RPMI7951 (cell line): ENCODE measurements around the gene FAU. TPM values are rescaled to one million over a fixed set of nuclear protein-coding genes. Genes with fewer than 3 reads are reported as not detected.
"Not testable (repeated sequence)": the region's sequence is repeated elsewhere in the genome, so short reads cannot be mapped to it uniquely, and the experiment has no call there.

ENCODE experiments used
- DNase-seq: peaks from one replicate; pipeline ENCODE4 v3.0.0-alpha.2; 2012; ENCODE audit warnings: low read depth
- total RNA-seq: library from RNA; depleted of rRNA; stranded (reverse); fragments of >200 nt; shearing (Covaris generic); gene quantifications from 2 replicates; pipeline ENCODE4 v1.2.3, GENCODE V29; 2014

FAU gene
- total RNA-seq, 1 experiment from 2014 or later = 366 TPM

- no peak for DNase-seq
Observed at GRCh38 chr11:65121447-65121864, 478 bp downstream of the FAU start.

GRCh38 chr11:65120831-65121230 is 1.1 kb downstream of the FAU start:
- no peak for DNase-seq

- DNase-seq = no peak
Observed at GRCh38 chr11:65119670-65119995, 2.3 kb downstream of the FAU start.

- DNase-seq = not testable (repeated sequence)
Observed at GRCh38 chr11:65118891-65119669, 2.9 kb downstream of the FAU start.

DNA sequence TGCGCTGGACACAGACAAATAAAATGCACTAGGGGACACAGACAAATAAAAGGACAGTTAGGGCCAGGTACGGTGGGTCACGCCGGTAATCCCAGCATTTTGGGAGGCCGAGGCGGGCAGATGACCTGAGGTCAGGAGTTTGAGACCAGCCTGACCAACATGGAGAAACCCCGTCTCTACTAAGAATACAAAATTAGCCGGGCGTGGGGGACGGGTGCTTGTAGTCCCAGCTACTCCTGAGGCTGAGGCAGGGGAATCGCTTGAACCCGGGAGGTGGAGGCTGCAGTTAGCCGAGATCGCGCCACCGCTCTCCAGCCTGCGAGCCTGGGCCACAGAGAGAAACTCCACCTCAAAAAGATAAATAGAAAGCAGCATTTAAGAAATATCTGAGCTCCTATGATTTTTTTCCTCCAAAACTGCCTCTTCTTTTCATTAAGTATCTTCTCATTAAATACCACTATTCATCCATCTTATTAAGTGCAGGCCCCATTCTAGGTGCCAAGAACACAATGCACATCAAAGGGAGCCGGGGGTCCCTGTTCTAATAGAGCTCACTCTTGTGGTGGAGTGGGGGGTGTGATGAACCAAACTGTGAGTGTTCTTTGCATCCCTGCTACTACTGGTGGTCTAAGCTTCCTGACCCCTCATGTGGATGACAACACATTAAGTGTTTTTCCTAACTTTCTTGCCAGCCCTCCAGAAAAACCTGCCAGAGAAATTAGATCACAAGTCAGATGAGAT is 3.7 kb downstream of the FAU start:
- DNase-seq = no peak

DNA sequence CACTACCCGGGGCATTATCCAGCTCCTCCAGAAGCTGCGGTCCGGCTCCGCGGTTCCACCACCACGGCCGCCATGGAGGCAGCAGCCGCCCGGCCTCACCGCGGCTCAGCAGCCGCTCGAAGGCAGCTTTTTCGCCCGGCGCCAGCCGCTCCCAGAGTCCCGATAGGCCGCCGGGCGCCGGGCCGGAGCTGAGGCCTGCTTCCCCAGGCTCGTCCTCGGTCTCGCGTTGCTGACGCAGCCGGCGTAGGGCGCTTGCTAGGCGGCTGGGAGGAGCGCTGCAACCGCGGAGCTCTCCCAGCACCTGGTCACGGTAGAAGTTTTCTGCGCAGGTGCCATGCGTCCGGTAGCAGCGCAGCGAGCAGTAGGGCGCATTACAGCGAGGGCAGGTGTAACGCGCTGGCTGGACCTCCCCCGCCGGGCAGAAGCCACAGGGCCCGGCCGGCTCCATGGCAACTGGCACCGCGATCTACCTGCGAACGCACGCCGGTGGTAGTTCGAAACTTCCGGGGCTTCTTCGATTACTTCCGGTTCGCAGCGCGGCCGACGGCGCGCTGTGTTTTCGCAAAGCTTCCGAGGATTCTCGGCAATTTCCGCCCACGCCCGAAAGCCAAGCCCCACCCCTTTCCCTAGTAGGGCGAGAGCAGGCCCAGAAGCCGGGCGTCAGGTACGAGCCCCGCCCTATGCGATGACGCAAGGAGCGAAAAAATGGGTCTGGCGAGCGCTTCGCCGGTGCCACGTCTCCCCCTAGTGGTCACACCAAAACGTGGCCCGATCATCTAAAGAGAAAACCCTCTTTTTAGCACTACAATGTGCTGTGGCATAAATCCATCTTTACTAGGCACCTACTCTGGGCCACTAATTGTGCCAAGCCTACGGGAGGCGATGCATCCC is 4.5 kb downstream of the FAU start, which contains the start of gene ZNHIT2:
Gene ZNHIT2 (minus strand): TSS at position 496 of the 891 bp plus-strand sequence. CDS start 48 bp downstream, at position 448.
- DNase-seq = peak; percentile 97

- DNase-seq = peak; percentile 47
Observed at GRCh38 chr11:65116370-65117205, 5.3 kb downstream of the FAU start.

DNA sequence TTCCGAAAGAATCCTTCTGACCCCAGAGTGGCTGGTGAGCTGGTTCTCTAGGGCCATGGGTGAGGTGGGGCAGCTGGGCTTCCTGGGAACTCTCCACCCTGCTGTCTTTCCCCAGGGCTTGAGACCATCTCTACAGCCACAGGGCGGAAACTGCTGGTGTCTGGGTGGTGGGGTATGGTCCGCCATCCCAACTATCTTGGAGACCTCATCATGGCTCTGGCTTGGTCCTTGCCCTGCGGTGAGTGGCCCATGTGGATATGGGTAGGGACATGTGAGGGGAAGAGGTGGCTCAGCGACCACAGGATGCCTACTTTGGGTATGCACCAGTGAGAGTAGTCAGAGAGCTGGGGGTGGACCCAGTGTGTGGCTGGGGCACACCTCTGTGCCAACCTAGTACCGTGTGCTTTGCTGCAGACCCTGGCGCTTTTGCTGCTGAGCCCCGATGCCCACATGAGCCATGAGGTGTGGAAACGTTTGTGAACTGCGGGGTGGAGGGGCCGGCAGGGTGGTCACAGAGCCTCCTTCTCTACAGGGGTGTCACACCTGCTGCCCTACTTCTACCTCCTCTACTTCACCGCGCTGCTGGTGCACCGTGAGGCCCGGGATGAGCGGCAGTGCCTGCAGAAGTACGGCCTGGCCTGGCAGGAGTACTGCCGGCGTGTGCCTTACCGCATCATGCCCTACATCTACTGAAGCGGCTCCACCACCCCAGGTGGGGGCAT is 6.4 kb downstream of the FAU start:
- DNase-seq = no peak

DNA sequence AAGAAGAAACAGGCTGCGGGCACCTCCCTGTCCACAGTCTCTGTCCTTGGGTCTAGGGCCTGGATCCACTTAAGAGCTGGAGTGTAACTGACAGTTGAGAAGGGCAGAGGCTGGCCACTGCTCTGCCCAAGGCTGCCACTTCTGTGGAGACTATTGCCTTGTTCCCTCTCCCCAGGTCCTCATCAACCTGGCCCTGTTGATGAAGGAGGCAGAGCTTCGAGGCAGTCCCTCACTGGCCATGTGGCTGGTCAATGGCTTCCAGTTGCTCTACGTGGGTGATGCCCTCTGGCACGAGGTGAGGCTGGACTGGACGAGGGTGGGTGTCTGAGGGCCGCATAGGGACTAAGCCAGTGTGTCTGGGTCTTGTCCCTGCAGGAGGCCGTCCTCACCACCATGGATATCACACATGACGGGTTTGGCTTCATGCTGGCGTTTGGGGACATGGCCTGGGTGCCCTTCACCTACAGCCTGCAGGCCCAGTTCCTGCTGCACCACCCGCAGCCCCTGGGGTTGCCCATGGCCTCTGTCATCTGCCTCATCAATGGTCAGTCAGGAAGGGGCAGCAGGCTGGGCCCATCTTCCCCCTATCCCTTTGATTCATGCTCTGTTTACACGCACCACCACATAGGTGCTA is 7.3 kb downstream of the FAU start:
- DNase-seq = no peak

DNA sequence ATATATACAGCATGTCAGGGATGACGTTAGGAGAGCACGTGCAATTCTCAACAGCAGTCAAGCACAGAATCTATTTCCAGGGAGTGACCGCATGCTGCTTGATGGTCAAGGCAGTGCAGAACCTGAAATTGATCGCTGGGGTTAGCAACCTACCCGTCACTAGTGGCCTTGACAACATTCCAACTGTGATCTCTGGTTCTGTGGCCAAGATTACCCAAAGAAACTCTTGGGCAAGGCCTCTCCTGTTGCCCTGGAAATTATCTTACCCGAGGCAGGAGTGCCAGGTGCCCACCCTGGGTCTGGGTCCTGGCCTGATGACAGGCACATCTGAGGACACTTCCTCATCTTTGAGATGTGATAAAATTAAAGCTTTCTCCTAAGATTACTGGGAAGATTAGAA is 8.1 kb downstream of the FAU start:
- DNase-seq = no peak

DNA sequence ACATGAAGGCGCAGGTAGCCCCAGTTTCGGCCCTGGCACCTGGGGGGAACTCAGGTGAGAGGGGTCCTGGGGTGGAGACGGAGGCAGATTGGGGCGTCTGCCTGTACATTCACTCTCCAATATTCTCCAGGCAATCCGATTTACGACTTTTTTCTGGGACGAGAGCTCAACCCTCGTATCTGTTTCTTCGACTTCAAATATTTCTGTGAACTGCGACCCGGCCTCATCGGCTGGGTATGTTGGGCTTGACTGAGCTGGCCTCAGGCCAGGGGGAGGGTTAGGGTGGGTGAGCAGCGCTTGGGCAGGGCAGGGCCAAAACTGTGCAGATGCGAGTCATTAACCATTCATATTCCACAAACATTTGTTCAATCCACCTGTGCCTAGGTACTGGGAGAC is 8.6 kb downstream of the FAU start:
- no peak for DNase-seq

DNA sequence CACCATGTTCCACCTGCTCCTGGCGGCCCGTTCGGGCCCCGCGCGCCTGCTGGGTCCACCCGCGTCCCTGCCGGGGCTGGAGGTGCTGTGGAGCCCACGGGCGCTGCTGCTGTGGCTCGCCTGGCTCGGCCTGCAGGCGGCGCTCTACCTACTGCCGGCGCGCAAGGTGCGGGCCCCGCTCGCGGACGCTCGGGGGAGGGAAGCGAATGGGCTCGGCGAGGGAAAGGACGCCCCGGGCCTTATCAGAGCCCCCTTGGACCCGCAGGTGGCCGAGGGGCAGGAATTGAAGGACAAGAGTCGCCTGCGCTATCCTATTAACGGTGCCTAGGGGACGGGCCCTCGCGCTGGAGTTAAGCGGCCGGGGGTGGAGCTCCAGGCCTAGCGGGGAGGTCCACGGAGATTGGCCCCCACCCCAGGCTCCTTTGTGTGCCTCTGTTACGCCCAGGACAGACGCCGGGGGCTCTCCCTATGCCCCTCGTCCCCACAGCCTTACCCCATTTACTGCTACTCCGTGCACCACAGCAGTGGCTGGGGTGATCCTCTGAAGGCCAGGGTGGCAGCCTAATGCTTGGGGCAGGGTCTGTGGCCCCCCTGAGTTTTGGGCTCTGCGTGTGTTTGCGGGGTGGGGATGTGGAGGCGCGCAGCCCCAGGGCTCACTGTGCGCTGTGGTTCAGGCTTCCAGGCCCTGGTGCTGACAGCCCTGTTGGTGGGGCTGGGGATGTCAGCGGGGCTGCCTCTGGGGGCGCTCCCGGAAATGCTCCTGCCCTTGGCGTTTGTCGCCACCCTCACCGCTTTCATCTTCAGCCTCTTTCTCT is 9.2 kb downstream of the FAU start:
- no peak for DNase-seq

- DNase-seq = peak; percentile 88
Observed at GRCh38 chr11:65111744-65112545, 10.0 kb downstream of the FAU start, which contains the start of gene TM7SF2. TM7SF2 (plus strand) TSS chr11:65111872; CDS start chr11:65112016, 144 bp downstream.

DNA sequence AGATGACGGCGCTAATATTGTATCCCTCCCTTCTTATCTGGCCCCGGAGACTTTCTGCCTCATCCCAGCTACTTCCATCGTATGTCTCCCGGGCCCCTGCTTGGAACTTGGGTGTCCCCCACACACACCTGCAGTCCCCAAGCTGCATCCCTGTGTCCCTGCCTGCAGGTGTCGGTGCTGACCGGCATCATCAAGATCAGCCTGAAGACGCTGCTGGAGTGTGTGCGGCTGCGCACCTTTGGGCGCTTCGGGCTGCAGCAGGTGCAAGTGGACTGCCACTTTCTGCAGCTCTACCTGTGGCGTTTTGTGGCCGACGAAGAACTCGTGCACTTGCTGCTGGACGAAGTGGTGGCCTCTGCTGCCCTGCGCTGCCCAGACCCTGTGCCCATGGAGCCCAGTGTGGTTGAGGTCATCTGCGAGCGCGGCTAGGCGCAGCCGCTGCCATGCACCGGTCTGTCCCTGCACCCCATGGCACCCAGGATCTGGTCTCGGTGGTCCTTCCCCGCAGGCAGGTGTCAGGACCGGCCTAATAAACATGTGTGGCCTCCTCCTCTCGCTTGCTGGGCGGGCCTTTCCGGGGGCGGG is 10.7 kb downstream of the FAU start:
- no peak for DNase-seq

DNA sequence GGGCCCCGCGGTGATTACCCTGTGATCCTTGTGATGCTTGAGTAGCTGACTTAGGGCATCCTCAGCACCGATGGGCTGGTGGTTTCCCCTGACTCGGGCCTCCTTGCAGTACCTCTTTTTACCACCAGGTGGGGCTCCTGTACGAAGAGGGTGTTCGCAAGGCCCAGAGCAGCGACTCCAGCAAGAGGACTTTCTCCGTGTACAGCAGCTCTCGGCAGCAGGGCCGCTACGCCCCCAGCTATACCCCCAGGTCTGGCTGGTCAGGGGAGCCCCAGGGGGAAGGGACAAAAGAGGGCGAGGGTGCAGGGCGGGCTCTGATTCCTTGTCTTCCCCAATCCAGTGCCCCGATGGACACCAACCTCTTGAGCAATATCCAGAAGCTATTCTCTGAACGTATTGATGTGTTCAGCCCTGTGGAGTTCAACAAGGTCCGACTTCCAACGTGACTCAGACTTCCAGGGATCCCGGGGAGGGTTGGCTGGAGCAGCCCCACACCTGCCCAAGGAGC is 11.5 kb downstream of the FAU start:
- DNase-seq = peak; percentile 68

GRCh38 chr11:65109231-65110198 is 12.4 kb downstream of the FAU start:
- no peak for DNase-seq
